H1 (cell line): ENCODE data around the gene MPV17. TPM values are rescaled to one million over a fixed set of nuclear protein-coding genes. Genes with fewer than 3 reads are reported as not detected.

ENCODE experiments used
- ATF2 ChIP-seq: IDR thresholded peaks from 2 replicates; pipeline ENCODE4 v1.6.1; 2012; ENCODE audit warnings: low read length, inconsistent platforms
- ATF3 ChIP-seq: IDR thresholded peaks from 2 replicates; pipeline ENCODE4 v1.6.1; 2011; ENCODE audit warnings: low read depth, mild to moderate bottlenecking, low read length; ENCODE audit not compliant: insufficient read depth
- BCL11A ChIP-seq, 2 experiments: IDR thresholded peaks; one replicate each; pipeline ENCODE4 v1.6.1; 2011; ENCODE audit warnings: low read depth in 2 of 2, low read length in 2 of 2, mild to moderate bottlenecking in 2 of 2
- CHD7 ChIP-seq: fragments of 300-600 bp; sonication (generic); IDR thresholded peaks from 2 replicates; pipeline ENCODE4 v1.7.1; 2012; ENCODE audit warnings: low read length, moderate library complexity, mild to moderate bottlenecking, inconsistent platforms; ENCODE audit not compliant: insufficient replicate concordance
- CREB1 ChIP-seq: IDR thresholded peaks from 2 replicates; pipeline ENCODE4 v1.6.1; 2012; ENCODE audit warnings: inconsistent platforms
- EGR1 ChIP-seq: IDR thresholded peaks from 2 replicates; pipeline ENCODE4 v1.6.1; 2011; ENCODE audit warnings: low read depth, low read length, borderline replicate concordance
- MAX ChIP-seq: IDR thresholded peaks from 2 replicates; pipeline ENCODE4 v1.6.1; 2012; ENCODE audit warnings: inconsistent platforms
- NRF1 ChIP-seq: IDR thresholded peaks from 2 replicates; pipeline ENCODE4 v1.6.1; 2011; ENCODE audit warnings: mild to moderate bottlenecking, low read depth, low read length, improper control_type of control experiment
- SRF ChIP-seq: IDR thresholded peaks from 2 replicates; pipeline ENCODE4 v1.6.1; 2011; ENCODE audit warnings: mild to moderate bottlenecking, low read depth, low read length, moderate library complexity
- polyA plus RNA-seq, 7 experiments: library from polyadenylated mRNA; depleted of rRNA in 3 of 7; stranded (reverse) in 5 of 7; unstranded in 2 of 7; fragments of >200 nt in 5 of 7; fragments of 200-250 nt in 2 of 7; gene quantifications; 1 replicate in 5 of 7; 2 replicates in 1 of 7; 4 replicates in 1 of 7; pipeline versions ENCODE4 v1.2.1 to v1.2.3, GENCODE V29; 2011 to 2013; ENCODE audit warnings: missing spikeins in 2 of 7, mixed read lengths in 2 of 7
- total RNA-seq: library from RNA; stranded (reverse); fragmentation: NEBNext Ultra II Directional; extraction: Animal tissue kit (Norgen Biotek cat#: 25700); gene quantifications from 2 replicates; pipeline ENCODE4 v1.2.1, GENCODE V29; 2021

MPV17 gene
- total and polyA plus RNA-seq, 2 of the 8 experiments (the other 6 are each of a cell fraction or from before 2014, with no cell fraction given): 45.2 to 181 TPM

- TF ChIP-seq CHD7: no peak
- no peak for TF ChIP-seq SRF
- no peak for TF ChIP-seq BCL11A (IDR thresholded peaks at IDR 0.05; ENCODE audit: low read depth in 2 of 2, low read length in 2 of 2)
- TF ChIP-seq NRF1: no peak
- no peak for TF ChIP-seq CREB1
- TF ChIP-seq ATF2: no peak
- no peak for TF ChIP-seq EGR1
- TF ChIP-seq MAX: no peak
- TF ChIP-seq ATF3: no peak
Observed at GRCh38 chr2:27324720-27325119, 1.8 kb upstream of the MPV17 start (continued).
